ENCODE measurements around the gene CPNE9.

Gene CPNE9

GRCh38 chr3:9750556-9751411, 47.2 kb downstream of the CPNE9 start:
- DNase-seq (ENCODE audit: low spot score): no peak

GRCh38 chr3:9754678-9755077, 51.0 kb downstream of the CPNE9 start:
- ATAC-seq (ENCODE audit: low read depth) (no peak), DNase-seq (ENCODE audit: low spot score) (no peak)
- Histone ChIP-seq H3K9me3 (ENCODE audit: severe bottlenecking) (no peaks in the 10 kb centered on the region), H3K4me1 (ENCODE audit: insufficient read depth, poor library complexity, severe bottlenecking) (peaks cover 3% of the 10 kb centered on the region), H3K27ac (ENCODE audit: poor library complexity, severe bottlenecking) (peak overlapping the region; percentile 50), H3K36me3 (ENCODE audit: low read depth) (peaks cover 50% of the 10 kb centered on the region), H3K4me3 (ENCODE audit: severe bottlenecking) (no peak overlapping the region), H3K27me3 (ENCODE audit: insufficient read depth, poor library complexity, severe bottlenecking) (no peaks in the 10 kb centered on the region)
- TF ChIP-seq CTCF (IDR thresholded peaks at IDR 0.05; ENCODE audit: poor library complexity, severe bottlenecking): no peak

More at GRCh38 chr3:9750556-9751411, 47.2 kb downstream of the CPNE9 start:
- H3K36me3 ChIP-seq (ENCODE audit: low read depth): peaks cover 32% of the 10 kb centered on the region
- no peak for ATAC-seq (ENCODE audit: low read depth)
- H3K4me1 ChIP-seq (ENCODE audit: insufficient read depth, poor library complexity, severe bottlenecking): peaks cover 3% of the 10 kb centered on the region
- H3K27ac ChIP-seq (ENCODE audit: poor library complexity, severe bottlenecking): peak overlapping the region; percentile 51
- TF ChIP-seq CTCF (IDR thresholded peaks at IDR 0.05; ENCODE audit: poor library complexity, severe bottlenecking): no peak
- peak overlapping the region; percentile 42 for H3K4me3 ChIP-seq (ENCODE audit: severe bottlenecking)
- H3K9me3 ChIP-seq (ENCODE audit: severe bottlenecking): no peaks in the 10 kb centered on the region
- H3K27me3 ChIP-seq (ENCODE audit: insufficient read depth, poor library complexity, severe bottlenecking): no peaks in the 10 kb centered on the region

GRCh38 chr3:9757427-9757826, 53.8 kb downstream of the CPNE9 start:
- Histone ChIP-seq H3K27me3 (ENCODE audit: insufficient read depth, poor library complexity, severe bottlenecking) (no peaks in the 10 kb centered on the region), H3K27ac (ENCODE audit: poor library complexity, severe bottlenecking) (no peak overlapping the region), H3K9me3 (ENCODE audit: severe bottlenecking) (no peaks in the 10 kb centered on the region), H3K4me3 (ENCODE audit: severe bottlenecking) (no peak overlapping the region), H3K36me3 (ENCODE audit: low read depth) (peaks cover 35% of the 10 kb centered on the region), H3K4me1 (ENCODE audit: insufficient read depth, poor library complexity, severe bottlenecking) (peaks cover 3% of the 10 kb centered on the region)
- ATAC-seq (ENCODE audit: low read depth) (no peak), DNase-seq (ENCODE audit: low spot score) (no peak)
- no peak for TF ChIP-seq CTCF (IDR thresholded peaks at IDR 0.05; ENCODE audit: poor library complexity, severe bottlenecking)

GRCh38 chr3:9760779-9761505, 57.3 kb downstream of the CPNE9 start:
- ATAC-seq (ENCODE audit: low read depth): no peak
- no peak overlapping the region for H3K4me3 ChIP-seq (ENCODE audit: severe bottlenecking)
- TF ChIP-seq CTCF (IDR thresholded peaks at IDR 0.05; ENCODE audit: poor library complexity, severe bottlenecking): no peak
- no peaks in the 10 kb centered on the region for H3K4me1 ChIP-seq (ENCODE audit: insufficient read depth, poor library complexity, severe bottlenecking)
- no peak overlapping the region for H3K27ac ChIP-seq (ENCODE audit: poor library complexity, severe bottlenecking)
- DNase-seq (ENCODE audit: low spot score): no peak
- no peaks in the 10 kb centered on the region for H3K27me3 ChIP-seq (ENCODE audit: insufficient read depth, poor library complexity, severe bottlenecking)
- no peaks in the 10 kb centered on the region for H3K9me3 ChIP-seq (ENCODE audit: severe bottlenecking)
- H3K36me3 ChIP-seq (ENCODE audit: low read depth): peaks cover 29% of the 10 kb centered on the region
